DMS53 treated with DMSO at 0.1 percent for 48 hours (cell line): ENCODE measurements around the gene BTBD7.
A peak's percentile ranks its signal among the peaks of the same experiment; 100 is the strongest.
"Not testable (repeated sequence)": the region's sequence is repeated elsewhere in the genome, so short reads cannot be mapped to it uniquely, and the experiment has no call there.

Experiments used
- DNase-seq: peaks from one replicate; lab custom pipeline; 2025; ENCODE audit not compliant: unreplicated experiment; lab: John Stamatoyannopoulos, UW

Gene BTBD7

GRCh38 chr14:93332853-93333630 is at the start of gene BTBD7:
TSS of gene BTBD7 (minus strand) at chr14:93333036. CDS start at chr14:93296051, 36,985 bp downstream.
- peak; percentile 77 for DNase-seq

GRCh38 chr14:93381644-93382043 is 48.8 kb upstream of the BTBD7 start:
- DNase-seq = no peak

- DNase-seq = no peak
These were observed 47.0 kb upstream of the BTBD7 start for GRCh38 chr14:93379831-93380230.

GRCh38 chr14:93375673-93376156 is 42.9 kb upstream of the BTBD7 start:
- DNase-seq = no peak

- DNase-seq = no peak
These were observed 37.0 kb upstream of the BTBD7 start for GRCh38 chr14:93369713-93370266.

- DNase-seq = no peak
These were observed 36.3 kb upstream of the BTBD7 start for GRCh38 chr14:93368996-93369712.

- DNase-seq = not testable (repeated sequence)
These were observed 22.0 kb upstream of the BTBD7 start for GRCh38 chr14:93354873-93355272.

- no peak for DNase-seq
These were observed 15.5 kb upstream of the BTBD7 start for GRCh38 chr14:93348292-93348691.

- DNase-seq = no peak
These were observed 15.0 kb upstream of the BTBD7 start for GRCh38 chr14:93347850-93348249.

- no peak for DNase-seq
These were observed 14.3 kb upstream of the BTBD7 start, which contains the start of gene COX8C for GRCh38 chr14:93346926-93347721. TSS of gene COX8C (plus strand) at chr14:93347182. CDS start at chr14:93347269, 87 bp downstream.

GRCh38 chr14:93343797-93344196 is 11.0 kb upstream of the BTBD7 start:
- no peak for DNase-seq

- DNase-seq = no peak
These were observed 10.4 kb upstream of the BTBD7 start for GRCh38 chr14:93343266-93343665.

- no peak for DNase-seq
These were observed 5.0 kb upstream of the BTBD7 start for GRCh38 chr14:93337884-93338283.

GRCh38 chr14:93337143-93337753 is 4.4 kb upstream of the BTBD7 start:
- no peak for DNase-seq

GRCh38 chr14:93333631-93334103 is 831 bp upstream of the BTBD7 start:
- DNase-seq = no peak

- no peak for DNase-seq
These were observed 411 bp downstream of the BTBD7 start for GRCh38 chr14:93332397-93332852.

GRCh38 chr14:93331728-93332396 is 974 bp downstream of the BTBD7 start:
- DNase-seq = no peak

GRCh38 chr14:93331002-93331727 is 1.7 kb downstream of the BTBD7 start:
- no peak for DNase-seq

- no peak for DNase-seq
These were observed 2.2 kb downstream of the BTBD7 start for GRCh38 chr14:93330609-93331000.
